Measurements from ENCODE around the gene UTP25.

DNA sequence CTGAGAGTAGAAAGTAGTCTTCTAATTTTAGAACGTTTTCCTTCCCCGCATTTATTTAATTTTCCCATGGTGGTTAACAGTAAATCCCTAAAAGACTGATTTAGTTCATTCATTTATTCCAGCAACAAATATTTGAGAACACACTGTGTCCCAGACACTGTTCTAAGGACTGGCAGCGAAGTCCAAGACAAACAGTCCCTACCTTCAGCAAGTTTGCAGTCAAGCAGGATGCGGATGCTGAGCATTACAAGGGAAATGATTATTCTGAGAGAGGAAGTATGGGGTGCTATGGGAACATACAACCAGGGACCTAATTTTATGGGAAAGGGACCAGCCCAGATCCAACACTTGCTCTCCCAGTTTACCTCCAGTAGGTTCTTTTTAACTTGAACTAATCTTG is 42.2 kb upstream of the UTP25 start:
- TF ChIP-seq, protein P1, sequence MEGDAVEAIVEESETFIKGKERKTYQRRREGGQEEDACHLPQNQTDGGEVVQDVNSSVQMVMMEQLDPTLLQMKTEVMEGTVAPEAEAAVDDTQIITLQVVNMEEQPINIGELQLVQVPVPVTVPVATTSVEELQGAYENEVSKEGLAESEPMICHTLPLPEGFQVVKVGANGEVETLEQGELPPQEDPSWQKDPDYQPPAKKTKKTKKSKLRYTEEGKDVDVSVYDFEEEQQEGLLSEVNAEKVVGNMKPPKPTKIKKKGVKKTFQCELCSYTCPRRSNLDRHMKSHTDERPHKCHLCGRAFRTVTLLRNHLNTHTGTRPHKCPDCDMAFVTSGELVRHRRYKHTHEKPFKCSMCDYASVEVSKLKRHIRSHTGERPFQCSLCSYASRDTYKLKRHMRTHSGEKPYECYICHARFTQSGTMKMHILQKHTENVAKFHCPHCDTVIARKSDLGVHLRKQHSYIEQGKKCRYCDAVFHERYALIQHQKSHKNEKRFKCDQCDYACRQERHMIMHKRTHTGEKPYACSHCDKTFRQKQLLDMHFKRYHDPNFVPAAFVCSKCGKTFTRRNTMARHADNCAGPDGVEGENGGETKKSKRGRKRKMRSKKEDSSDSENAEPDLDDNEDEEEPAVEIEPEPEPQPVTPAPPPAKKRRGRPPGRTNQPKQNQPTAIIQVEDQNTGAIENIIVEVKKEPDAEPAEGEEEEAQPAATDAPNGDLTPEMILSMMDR (IDR thresholded peaks at IDR 0.05): no peak
- TF ChIP-seq POLR2A (IDR thresholded peaks at IDR 0.05): no peak
